ENCODE measurements around the gene MYADM.
A peak's percentile ranks its signal among the peaks of the same experiment; 100 is the strongest.

MYADM gene

DNA sequence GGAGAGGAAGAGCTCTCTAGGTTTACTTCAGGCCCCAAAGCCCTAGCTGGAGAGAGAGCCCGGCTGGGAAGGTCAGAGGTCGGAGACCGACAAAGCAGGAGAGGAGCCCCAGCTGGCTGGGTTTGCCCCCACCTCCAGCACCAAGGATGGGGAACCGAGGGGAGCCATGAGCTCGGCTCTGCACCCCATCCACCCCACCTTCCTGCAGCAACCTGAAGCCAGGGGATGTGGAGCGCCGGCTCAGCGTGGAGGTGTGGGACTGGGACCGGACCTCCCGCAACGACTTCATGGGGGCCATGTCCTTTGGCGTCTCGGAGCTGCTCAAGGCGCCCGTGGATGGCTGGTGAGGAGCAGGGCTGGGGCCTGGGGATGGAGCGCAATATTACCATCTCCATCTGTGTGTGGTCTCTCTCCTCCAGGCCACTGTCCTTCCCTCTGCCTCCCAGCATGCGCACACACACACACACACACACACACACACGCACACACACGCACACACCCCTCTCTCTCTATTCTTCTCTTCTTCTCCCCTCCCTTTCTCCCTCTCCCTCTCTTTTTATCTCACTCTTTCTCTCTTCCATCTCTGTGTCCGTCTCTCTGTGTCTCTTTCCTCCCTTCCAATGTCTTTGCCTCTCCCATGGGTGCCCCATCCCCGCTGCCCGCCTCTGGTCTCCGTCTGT, 24.8 kb downstream of the MYADM start:
- no peak for DNase-seq

DNA sequence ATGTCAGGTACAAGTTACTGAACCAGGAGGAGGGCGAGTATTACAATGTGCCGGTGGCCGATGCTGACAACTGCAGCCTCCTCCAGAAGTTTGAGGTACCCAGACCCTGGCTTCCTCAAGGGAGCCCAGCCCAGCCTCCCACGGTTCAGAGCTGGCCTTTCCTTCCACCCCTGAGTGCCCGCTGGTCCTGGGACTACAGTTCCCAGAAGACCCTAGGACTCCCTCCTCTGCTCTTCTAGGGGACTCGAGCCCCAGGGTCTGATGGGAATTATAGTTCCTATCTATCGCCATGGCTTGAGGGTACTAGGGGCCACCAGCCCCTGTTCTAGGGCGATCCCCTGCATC, 25.3 kb downstream of the MYADM start:
- DNase-seq: no peak

DNA sequence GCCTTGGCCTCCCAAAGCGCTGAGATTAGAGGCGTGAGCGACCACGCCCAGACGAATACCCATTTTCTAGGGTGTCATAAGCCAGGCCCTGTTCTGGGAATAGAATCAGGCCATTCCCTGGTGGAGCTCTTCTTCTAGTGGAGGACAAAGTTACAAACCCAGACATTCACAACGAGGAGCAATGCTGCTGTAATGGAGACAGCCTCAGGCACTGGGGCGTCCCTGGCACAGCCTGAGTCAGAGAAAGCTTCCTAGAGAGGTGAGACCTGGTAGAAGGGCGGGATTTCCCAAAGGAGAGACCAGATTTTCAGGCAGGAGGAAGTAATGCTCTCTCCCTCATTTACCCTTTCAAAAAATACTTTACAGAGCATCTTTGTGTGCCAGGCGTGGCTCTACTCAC, 27.0 kb downstream of the MYADM start:
- DNase-seq: no peak

DNA sequence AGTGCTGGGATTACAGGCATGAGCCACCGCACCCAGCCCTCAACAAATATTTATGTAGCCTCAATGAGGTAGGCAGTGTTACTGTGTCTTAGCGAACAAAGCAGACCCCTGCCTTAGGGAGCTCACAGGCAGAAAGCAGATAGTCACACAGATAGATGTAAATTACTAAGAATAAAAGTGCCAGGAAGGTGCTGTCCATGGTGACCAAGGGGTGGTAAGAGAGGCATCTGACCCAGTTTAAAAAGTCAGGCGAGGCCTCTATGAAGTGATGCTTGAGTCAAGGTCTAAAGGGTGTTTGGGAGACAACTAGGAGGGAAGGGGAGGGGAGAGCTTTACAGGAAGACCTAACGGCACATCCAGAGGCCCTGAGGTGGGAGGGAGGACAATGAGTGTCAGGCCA, 29.0 kb downstream of the MYADM start:
- DNase-seq: no peak

DNA sequence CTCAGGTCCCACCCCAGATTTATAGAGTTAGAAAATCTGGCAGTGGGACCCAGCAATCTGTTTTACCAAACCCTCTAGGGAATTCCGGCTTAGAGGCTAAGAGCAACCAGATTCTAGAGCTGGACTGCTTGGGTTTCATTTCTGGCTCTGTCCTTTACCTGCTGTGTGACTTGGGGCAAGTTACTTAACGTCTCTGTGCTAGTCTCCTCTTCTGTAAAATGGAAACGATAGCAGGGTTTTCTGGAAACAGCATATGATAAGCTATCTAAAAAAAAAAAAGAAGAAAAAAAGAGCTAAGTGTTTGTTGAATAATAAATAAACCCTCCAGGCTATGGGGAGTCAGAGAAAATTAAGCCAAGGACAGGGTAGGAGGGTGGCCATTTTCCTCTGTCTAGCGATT, 29.8 kb downstream of the MYADM start:
- no peak for DNase-seq

DNA sequence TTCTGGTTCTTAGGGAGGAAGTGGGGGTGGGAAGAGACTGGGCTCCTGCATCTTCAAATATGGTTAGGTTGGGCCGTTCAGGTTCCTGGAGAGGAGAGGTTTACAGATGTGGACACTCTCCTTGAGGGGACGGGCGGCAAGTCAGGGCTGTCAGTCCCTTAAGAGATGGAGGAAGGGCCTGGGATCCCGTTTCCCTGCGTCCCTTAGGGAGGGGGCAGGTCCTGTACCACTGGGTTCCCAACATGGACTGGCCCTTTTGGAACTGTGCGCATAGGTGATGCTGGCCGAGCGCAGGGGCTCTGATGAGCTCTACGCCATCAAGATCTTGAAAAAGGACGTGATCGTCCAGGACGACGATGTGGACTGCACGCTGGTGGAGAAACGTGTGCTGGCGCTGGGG, 30.5 kb downstream of the MYADM start:
- no peak for DNase-seq

DNA sequence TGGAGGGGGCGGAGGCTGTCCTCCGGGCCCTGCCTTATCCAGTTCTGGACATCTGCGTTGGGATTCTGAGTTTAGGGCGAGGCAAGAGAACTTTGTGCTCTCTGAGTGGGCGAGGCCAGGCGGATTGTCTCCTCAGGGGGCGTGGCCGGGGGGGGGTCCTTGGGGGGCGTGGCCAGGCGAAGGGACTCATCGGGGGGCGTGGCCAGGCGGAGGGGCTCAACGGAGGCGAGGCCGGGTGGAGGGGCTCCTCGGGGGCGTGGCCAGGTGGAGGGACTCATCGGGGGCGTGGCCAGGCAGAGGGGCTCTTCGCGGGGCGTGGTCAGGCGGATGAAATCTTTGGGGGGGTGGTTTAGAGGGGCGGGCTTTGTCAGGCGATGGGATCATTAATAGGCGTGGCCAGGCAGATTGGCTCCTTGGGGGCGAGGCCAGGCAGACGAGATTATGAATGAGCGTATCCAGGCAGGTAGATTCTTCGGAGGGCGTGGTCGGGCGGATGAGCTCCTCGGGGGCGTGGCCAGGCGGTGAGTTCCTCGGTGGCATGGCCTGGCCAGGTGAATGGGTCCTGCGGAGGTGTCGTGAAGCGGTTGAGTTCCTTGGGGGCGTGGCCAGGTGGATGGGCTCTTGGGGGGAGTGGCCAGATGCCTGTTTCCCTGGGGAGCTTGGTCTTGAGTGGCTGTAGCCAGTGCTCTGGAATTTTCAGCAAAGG, 31.1 kb downstream of the MYADM start:
- no peak for DNase-seq

DNA sequence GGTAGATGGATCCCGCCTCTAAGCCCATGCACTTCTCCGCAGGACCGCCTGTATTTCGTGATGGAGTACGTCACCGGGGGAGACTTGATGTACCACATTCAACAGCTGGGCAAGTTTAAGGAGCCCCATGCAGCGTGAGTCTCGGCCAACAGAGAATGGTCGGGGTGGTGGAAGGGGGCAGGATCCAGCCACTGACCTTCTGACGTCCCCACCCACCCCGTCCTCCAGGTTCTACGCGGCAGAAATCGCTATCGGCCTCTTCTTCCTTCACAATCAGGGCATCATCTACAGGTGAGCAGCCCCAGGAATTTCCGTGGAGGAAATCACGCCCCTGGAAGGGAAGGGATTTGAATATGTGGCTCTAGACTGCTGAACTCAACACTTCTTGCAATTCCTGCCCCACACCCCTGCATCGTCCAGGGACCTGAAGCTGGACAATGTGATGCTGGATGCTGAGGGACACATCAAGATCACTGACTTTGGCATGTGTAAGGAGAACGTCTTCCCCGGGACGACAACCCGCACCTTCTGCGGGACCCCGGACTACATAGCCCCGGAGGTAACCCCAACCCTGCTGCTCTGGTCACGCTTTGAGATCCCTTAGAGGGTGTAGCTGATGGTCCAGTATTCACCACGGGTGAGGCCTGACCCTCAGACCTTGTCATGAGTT, 32.6 kb downstream of the MYADM start:
- no peak for DNase-seq

DNA sequence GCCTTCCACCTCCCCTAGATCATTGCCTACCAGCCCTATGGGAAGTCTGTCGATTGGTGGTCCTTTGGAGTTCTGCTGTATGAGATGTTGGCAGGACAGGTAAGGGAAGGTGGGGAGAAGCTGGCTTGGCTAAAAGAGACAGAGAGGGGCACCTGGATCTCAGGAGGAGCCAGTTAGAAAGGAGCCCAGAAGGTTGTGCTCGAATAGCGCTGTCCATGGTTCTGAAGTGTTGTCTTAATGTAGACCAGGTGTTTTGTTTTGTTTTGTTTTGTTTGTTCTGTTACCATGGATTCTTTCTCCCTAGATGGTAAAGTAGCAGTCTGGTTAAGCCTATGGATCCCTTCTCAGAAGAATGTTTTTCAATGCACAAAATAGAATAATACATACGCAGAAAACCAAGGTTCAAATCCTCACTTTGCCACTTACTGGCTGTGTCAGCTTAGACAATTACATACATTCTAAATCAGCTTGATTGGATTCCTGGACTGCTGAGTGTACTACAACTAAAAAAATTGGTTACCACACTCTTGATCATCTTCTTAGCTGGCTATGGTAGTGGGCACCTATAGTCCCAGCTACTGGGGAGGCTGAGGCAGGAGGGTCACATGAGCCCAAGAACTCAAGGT, 35.5 kb downstream of the MYADM start:
- DNase-seq: peak; percentile 68

DNA sequence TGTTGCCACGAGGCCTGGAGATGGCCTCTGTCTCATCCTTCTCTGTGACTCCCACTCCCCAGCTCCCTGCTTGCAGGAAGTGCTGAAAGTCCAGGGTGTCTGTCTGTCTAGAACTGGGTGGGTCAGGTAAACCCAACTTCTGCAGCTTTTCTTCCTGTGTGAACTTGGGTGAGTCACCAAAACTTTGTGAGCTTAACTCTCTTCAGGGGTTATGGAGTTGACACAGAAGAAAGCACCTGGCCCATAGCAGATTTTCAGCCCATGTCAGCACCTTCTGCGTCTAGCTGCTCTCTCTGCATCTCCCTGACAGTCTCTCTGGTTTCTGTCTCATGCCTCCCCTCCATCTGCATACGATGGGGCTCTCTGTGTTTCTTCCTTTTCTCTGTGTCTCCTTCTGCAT, 37.2 kb downstream of the MYADM start:
- no peak for DNase-seq

DNA sequence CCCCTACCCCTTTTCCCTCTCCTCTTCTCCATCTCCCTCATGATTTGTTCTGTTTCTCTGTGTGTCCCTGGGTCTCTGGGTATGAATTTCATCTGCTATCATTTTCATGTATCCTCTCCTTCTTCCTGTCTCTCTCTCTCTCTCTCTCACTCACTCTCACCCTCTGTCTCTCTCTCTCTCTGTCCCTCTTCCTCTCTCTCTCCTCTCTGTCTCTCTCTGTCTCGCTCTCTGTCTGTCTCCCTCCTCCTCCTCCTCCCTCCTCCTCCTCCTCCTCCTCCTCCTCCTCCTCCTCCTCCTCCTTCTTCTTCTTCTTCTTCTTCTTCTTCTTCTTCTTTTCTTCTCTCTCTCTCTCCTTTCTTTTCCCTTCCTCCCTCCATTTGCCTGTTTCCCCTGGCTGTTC, 38.1 kb downstream of the MYADM start:
- no peak for DNase-seq

DNA sequence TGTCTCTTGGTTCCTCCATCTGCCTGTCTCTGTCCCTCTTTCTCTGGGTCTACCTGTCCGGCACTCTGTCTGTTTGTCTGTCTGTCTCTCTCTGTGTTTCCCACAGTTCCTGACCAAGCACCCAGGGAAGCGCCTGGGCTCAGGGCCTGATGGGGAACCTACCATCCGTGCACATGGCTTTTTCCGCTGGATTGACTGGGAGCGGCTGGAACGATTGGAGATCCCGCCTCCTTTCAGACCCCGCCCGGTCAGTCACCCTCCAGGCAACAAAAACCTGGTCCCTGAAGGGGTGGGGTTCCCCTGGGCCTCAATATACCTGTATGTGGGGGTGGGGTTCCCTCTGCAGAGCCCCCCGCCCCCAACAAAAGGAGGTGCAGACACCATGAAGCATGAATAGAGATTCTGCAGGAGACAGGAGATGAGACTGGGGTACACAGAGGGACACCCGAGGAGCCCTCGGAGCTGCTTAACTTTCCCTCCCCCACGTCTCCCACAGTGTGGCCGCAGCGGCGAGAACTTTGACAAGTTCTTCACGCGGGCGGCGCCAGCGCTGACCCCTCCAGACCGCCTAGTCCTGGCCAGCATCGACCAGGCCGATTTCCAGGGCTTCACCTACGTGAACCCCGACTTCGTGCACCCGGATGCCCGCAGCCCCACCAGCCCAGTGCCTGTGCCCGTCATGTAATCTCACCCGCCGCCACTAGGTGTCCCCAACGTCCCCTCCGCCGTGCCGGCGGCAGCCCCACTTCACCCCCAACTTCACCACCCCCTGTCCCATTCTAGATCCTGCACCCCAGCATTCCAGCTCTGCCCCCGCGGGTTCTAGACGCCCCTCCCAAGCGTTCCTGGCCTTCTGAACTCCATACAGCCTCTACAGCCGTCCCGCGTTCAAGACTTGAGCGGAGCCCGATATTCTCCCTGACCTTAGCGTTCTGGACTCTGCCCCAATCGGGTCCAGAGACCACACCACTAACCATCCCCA, 38.8 kb downstream of the MYADM start:
- DNase-seq: peak; percentile 87

DNA sequence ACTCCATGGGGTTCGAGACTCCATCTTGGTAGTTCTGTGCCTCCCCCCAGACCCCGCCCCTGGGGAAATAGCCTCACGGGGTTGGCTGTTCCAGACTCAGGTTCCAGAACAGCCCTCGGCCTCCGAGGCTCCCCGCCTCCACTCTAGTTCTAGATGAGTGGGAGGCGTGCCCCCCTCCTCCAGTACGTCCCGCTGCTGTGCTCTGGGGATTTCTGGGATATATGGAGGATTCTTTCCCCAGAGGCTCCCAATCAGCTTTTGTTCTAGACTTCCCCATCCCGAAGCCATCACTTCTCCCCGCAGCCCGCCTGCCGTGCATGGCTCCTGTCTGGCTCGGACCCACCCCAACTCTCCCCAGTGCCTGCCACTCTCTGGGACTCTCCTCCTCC, 39.5 kb downstream of the MYADM start:
- no peak for DNase-seq

DNA sequence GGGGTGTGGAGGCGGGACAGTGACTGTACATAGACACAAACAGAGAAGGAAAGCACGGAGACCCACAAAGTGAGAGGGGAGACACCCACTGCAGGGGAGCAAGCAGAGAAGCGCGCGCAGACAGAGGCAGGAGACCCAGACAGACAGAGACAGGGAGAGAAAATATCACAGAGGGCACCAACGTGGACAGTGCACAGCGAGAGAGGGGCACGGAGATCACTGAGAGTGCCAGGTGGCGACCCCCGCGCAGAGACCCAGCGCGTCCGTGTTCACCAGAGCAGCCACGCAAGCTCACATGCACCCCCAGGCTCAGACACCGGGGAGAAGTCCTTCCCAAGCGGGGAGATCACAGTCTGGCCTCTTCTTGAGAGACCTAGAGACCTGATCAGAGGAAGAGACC, 40.0 kb downstream of the MYADM start:
- DNase-seq: no peak

DNA sequence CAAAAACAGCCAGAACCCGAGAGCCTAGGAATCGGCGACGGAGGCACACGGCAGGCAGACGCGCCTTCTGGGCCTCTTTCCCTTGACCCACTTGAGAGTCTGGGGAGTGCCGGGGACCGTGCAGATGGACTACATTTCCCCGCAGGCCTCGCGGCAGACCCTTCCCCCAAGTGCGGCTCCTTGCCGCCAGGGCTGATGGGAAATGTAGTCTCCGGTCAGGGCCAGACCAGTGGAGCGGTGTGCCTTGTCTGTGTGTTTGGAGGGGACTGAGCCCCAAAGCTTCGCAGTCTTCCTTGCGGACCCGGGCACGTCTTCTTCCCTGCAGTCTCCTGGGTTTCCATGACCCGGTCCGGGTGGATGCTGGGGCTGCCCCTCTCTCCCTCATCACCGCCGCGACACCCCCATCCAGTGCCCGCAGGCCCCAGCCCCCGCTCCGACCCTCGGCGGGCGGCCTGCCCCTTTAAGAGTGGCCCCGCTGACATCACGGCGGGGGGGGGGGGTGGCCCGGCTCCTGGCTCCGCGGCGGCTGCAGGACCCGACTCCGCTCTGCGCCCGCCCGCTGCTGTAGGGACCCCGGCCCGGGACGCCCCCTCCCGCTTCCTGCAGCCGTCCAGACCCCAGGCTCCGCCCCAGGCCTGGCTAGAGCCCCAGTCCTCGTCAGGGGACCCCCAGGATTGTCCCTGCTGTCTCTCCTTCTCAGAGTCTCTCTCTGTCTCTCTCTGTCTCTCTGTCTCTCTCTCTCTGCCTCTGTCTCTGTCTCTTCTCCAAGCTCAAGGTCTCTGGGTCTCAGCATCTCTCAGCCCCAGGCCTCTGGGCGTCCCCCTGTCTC, 40.6 kb downstream of the MYADM start:
- peak; percentile 78 for DNase-seq

DNA sequence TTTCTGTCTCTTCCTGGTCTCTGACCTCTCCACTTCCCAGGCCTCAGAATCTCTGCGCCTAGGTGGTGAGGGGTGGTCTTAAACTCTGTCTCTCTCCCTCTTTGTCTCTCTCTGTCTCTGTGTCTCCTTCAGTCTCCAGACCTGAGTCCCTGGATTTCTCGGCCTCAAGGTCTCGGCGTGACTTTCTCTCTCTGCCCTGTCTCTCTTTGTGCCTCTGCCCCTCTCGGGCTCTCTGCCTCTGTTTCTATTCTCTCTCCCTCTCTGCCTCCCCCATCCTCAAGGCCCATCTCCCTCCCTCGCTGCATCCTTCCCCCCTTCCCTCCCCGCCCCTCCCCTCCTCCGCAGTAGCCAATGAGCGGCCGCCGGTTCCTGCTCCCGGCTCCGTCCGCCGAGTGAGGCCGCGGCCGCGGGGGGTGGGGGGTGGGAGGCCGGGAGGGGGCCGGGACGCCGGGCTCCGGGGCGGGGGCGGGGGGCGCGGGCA, 41.3 kb downstream of the MYADM start, which contains the start of gene CACNG7:
TSS of gene CACNG7 (plus strand) at position 344 of the 481 bp plus-strand sequence. CDS start 3,554 bp downstream, outside the sequence.
- DNase-seq: no peak

DNA sequence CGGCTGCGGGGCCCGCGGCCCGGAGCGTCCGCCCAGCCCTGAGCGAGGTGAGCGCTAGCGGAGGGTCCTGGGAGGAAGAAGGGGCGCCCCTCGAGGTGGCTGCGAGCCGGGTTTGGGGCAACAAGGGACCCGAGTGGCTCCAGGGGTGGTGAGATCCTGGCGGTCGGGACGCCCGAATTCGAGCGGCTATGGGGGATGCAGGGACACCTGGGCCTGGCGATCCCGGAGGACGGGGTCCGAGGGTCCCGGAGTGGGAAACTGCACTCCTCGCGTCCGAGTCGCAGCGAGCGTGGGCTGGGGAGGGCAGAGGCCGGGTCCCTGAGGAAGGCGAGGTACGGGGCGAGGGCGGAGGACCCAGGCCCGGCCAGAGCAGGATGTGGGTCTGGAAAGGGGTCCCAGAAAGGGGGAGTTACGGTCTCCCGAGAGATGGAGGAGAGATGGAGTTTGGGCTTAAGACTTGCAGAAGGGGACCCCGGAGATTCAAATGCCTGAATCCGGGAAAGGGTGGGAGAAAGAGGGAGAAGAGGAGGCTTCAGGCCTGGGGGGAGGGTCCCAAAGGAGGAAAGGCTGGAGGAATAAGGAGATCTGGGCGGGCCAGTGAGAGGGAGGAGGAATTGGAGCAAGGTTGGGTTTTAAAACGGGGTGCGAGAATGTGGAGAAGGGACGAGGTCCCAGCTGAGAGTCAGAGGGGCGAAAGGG, 41.9 kb downstream of the MYADM start:
- DNase-seq: no peak

DNA sequence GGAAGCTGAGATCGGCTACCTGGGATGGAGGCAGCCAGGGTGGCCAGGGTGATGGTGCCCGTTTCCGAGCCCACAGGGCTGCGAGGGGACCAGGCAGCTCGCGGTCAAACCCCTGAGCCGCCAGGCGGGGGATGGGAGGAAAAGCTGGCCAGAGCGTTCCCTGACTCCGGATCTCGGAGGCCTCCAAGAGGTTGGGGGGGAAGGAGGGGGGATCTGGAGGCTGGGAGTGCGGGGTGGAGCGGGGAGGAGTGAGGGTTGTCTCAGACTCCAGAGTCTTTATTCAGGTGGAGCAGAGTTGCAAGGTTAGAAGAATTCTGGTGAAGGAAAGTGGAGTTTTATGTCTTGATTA, 42.5 kb downstream of the MYADM start:
- no peak for DNase-seq

DNA sequence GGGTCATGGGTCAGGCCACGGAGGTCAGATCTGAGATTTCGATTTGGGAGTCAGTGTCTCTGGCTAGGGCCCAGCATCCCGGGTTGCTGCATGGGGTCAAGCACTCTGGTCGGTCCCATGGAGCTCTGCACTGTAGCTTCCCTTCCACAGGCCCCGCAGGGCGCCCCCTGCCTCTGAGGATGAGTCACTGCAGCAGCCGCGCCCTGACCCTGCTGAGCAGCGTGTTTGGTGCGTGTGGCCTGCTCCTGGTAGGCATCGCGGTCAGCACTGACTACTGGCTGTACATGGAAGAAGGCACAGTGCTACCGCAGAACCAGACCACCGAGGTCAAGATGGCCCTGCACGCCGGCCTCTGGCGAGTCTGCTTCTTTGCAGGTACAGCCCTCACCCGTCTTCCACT, 45.0 kb downstream of the MYADM start:
- DNase-seq: no peak

DNA sequence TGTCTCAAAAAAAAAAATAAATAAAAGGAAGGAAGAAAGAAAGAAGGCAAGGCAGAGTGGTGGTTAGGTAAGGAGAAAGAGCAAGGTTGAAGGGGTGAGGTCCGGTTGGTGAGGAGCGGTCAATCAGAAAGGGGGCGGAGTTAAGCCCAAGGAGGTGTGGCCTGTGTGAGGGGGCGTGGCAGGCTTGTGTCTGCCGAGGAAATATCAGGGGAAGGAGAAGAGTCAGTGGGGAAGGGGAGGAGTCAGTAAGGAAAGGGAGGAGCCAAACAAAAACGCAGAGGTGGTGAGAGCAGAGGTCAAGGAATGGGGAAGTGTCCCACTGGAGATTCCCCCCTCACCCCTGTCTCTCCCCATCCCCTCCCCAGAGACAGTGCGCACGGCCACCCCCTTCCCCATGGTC, 47.3 kb downstream of the MYADM start:
- DNase-seq: no peak

DNA sequence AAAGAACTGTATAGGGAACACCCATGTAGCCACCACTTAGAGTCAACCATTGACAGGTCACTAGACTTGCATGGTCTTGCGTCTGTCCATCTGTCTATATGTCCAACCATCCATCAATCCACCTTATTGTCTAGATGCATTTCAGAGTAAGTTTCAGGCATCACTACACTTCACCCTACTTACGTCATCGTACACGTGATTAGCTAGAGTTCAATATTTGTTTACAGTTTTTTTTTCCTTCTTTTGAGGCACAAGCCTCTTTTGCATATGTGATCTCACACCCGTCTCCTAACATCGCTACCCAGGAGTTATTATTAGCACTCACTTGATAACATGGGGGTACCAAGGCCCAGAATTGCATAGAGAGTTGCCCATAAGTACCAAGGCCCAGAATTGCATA, 48.3 kb downstream of the MYADM start:
- no peak for DNase-seq

All from activated effector memory CD4-positive, alpha-beta T cell treated with anti-CD3 and anti-CD28 coated beads, Interleukin-2, amount 50 U/mL, for 16 hours (primary cell).